Activated CD4-positive, alpha-beta T cell treated with anti-CD3 and anti-CD28 coated beads, Interleukin-2, Interleukin-6, amounts not matched to agents 100 ng/mL and 50 ng/mL, durations not matched to agents 16 hours and 8 hours (primary cell): ENCODE results near the gene HCN4.

Experiments
- DNase-seq: peaks from one replicate; pipeline ENCODE4 v3.0.0-alpha.2; 2020

The HCN4 gene

GRCh38 chr15:73341886-73342600 lies 26.7 kb downstream of the HCN4 start:
- no peak for DNase-seq

- no peak for DNase-seq
Measured at GRCh38 chr15:73340502-73341192, 28.1 kb downstream of the HCN4 start.

- no peak for DNase-seq
Measured at GRCh38 chr15:73338606-73339374, 30.0 kb downstream of the HCN4 start.

- no peak for DNase-seq
Measured at GRCh38 chr15:73338058-73338457, 30.7 kb downstream of the HCN4 start.

- DNase-seq: no peak
Measured at GRCh38 chr15:73337187-73337586, 31.6 kb downstream of the HCN4 start.

- no peak for DNase-seq
Measured at GRCh38 chr15:73336756-73337155, 32.0 kb downstream of the HCN4 start.

GRCh38 chr15:73335471-73335870 lies 33.3 kb downstream of the HCN4 start:
- DNase-seq: no peak

- DNase-seq: no peak
Measured at GRCh38 chr15:73335026-73335425, 33.7 kb downstream of the HCN4 start.

- DNase-seq: no peak
Measured at GRCh38 chr15:73334086-73334485, 34.7 kb downstream of the HCN4 start.

- no peak for DNase-seq
Measured at GRCh38 chr15:73333001-73333400, 35.8 kb downstream of the HCN4 start.

- no peak for DNase-seq
Measured at GRCh38 chr15:73331991-73332925, 36.5 kb downstream of the HCN4 start.

- DNase-seq: no peak
Measured at GRCh38 chr15:73331501-73331900, 37.3 kb downstream of the HCN4 start.

- no peak for DNase-seq
Measured at GRCh38 chr15:73330206-73331051, 38.3 kb downstream of the HCN4 start.

GRCh38 chr15:73329501-73330200 lies 39.1 kb downstream of the HCN4 start:
- DNase-seq: no peak

- no peak for DNase-seq
Measured at GRCh38 chr15:73328981-73329380, 39.8 kb downstream of the HCN4 start.

- DNase-seq: no peak
Measured at GRCh38 chr15:73328149-73328820, 40.5 kb downstream of the HCN4 start.

GRCh38 chr15:73326157-73326556 lies 42.6 kb downstream of the HCN4 start:
- no peak for DNase-seq

GRCh38 chr15:73325191-73325861 lies 43.4 kb downstream of the HCN4 start:
- DNase-seq: peak; percentile 32

- no peak for DNase-seq
Measured at GRCh38 chr15:73324496-73325170, 44.1 kb downstream of the HCN4 start.
